H1 (cell line): ENCODE measurements around the gene MARK1. TPM values are rescaled to one million over a fixed set of nuclear protein-coding genes. Genes with fewer than 3 reads are reported as not detected.

Experiments used
- CTCF ChIA-PET: fragments of 300-600 bp; sonication (Branson Sonifier 250); formaldehyde crosslinking; loops from one replicate; lab custom pipeline; 2021; ENCODE audit not compliant: partially characterized antibody; lab: Charles Lee
- POLR2A ChIA-PET: fragments of 300-600 bp; sonication (Branson Sonifier 250); formaldehyde crosslinking; loops from one replicate; lab custom pipeline; 2021; ENCODE audit warnings: inconsistent platforms; ENCODE audit not compliant: partially characterized antibody; lab: Charles Lee
- DNase-seq, 2 experiments: peaks; one replicate each; pipeline versions ENCODE4 v3.0.0 to v3.0.0-alpha.2; 2010 to 2022; ENCODE audit warnings: low spot score in 2 of 2, low read depth in 1 of 2, mixed read lengths in 1 of 2
- FAIRE-seq: peaks from 2 replicates; lab custom pipeline; 2011; peaks lifted over from hg19 to GRCh38; lab: Jason Lieb, UNC
- H2AFZ ChIP-seq: 2 replicates; pipeline ENCODE4 v1.8.1; 2012; ENCODE audit warnings: low read length, inconsistent platforms
- H2AK5ac ChIP-seq: 2 replicates; pipeline ENCODE4 v1.6.1; 2013; ENCODE audit warnings: low read depth, low read length
- H2BK120ac ChIP-seq: replicated peaks from 2 replicates; pipeline ENCODE3; 2013; ENCODE audit warnings: low read depth, low read length, inconsistent platforms
- H2BK12ac ChIP-seq: 2 replicates; pipeline ENCODE4 v1.6.1; 2013; ENCODE audit warnings: low read depth, low read length
- H2BK15ac ChIP-seq: 2 replicates; pipeline ENCODE4 v1.6.1; 2013; ENCODE audit warnings: low read length
- H2BK20ac ChIP-seq: 2 replicates; pipeline ENCODE4 v1.6.1; 2013; ENCODE audit warnings: low read length
- H2BK5ac ChIP-seq: 2 replicates; pipeline ENCODE4 v1.6.1; 2013; ENCODE audit warnings: low read depth, low read length
- H3K14ac ChIP-seq: 2 replicates; pipeline ENCODE4 v1.6.1; 2013; ENCODE audit warnings: inconsistent platforms; ENCODE audit not compliant: insufficient read length
- H3K18ac ChIP-seq: 2 replicates; pipeline ENCODE4 v1.6.1; 2013; ENCODE audit warnings: low read length; ENCODE audit errors: extremely low read depth
- H3K23ac ChIP-seq: 2 replicates; pipeline ENCODE4 v1.6.1; 2013; ENCODE audit warnings: inconsistent platforms; ENCODE audit not compliant: insufficient read length
- H3K23me2 ChIP-seq: 2 replicates; pipeline ENCODE4 v1.6.1; 2013; ENCODE audit warnings: low read depth, low read length
- H3K27ac ChIP-seq: 2 replicates; pipeline ENCODE4 v1.6.1; 2011; ENCODE audit warnings: low read depth, low read length, inconsistent platforms
- H3K27me3 ChIP-seq, 4 experiments: replicated peaks in 1 of 4; 1 replicate in 1 of 4; 2 replicates in 3 of 4; pipeline versions ENCODE4 v1.6.1 to v1.8.1; 2011 to 2013; ENCODE audit warnings: low read length in 3 of 4, mild to moderate bottlenecking in 3 of 4, inconsistent platforms in 2 of 4, mixed read lengths in 2 of 4, moderate library complexity in 1 of 4; ENCODE audit not compliant: control insufficient read depth in 3 of 4, insufficient read depth in 3 of 4; ENCODE audit errors: extremely low read depth in 1 of 4
- H3K36me3 ChIP-seq, 4 experiments: 2 replicates each; pipeline versions ENCODE4 v1.6.1 to v1.8.1; 2011 to 2013; ENCODE audit warnings: mild to moderate bottlenecking in 4 of 4, low read length in 3 of 4, moderate library complexity in 2 of 4, control low read depth in 1 of 4, inconsistent platforms in 1 of 4; ENCODE audit not compliant: insufficient read depth in 4 of 4, control insufficient read depth in 2 of 4
- H3K4ac ChIP-seq: replicated peaks from 2 replicates; pipeline ENCODE3; 2013; ENCODE audit warnings: low read length, low read depth, mixed read lengths, inconsistent platforms; ENCODE audit not compliant: insufficient read length
- H3K4me1 ChIP-seq, 4 experiments: replicated peaks in 1 of 4; 1 replicate in 1 of 4; 2 replicates in 3 of 4; pipeline versions ENCODE4 v1.6.1 to v1.8.1; 2011 to 2013; ENCODE audit warnings: low read length in 3 of 4, inconsistent platforms in 2 of 4, mixed read lengths in 1 of 4; ENCODE audit not compliant: insufficient read depth in 4 of 4, control insufficient read depth in 3 of 4
- H3K4me2 ChIP-seq, 2 experiments: 2 replicates each; pipeline versions ENCODE4 v1.6.1 to v1.8.1; 2011 to 2013; ENCODE audit warnings: low read depth in 2 of 2, low read length in 2 of 2, control low read depth in 1 of 2, inconsistent platforms in 1 of 2, mild to moderate bottlenecking in 1 of 2; ENCODE audit not compliant: insufficient read depth in 1 of 2
- H3K4me3 ChIP-seq, 4 experiments: fragments of 200-600, 300-600 bp in 1 of 4; sonication (generic), shearing (Covaris generic), sonication (Bioruptor Twin) in 1 of 4; 2 replicates each; pipeline versions ENCODE4 v1.5.1 to v1.8.1; 2011 to 2016; ENCODE audit warnings: low read length in 4 of 4, low read depth in 3 of 4, control low read depth in 2 of 4, inconsistent platforms in 2 of 4, mild to moderate bottlenecking in 2 of 4, mixed read lengths in 1 of 4, moderate library complexity in 1 of 4; ENCODE audit not compliant: insufficient read depth in 2 of 4; ENCODE audit errors: extremely low read depth in 1 of 4
- H3K56ac ChIP-seq: replicated peaks from 2 replicates; pipeline ENCODE3; 2013; ENCODE audit warnings: low read depth, mild to moderate bottlenecking, mixed read lengths, low read length, inconsistent platforms; ENCODE audit not compliant: insufficient read length
- H3K79me1 ChIP-seq: 2 replicates; pipeline ENCODE4 v1.6.1; 2013; ENCODE audit warnings: low read depth, low read length, control low read depth
- H3K79me2 ChIP-seq, 2 experiments: 2 replicates each; pipeline versions ENCODE4 v1.6.1 to v1.8.1; 2012 to 2013; ENCODE audit warnings: low read length in 2 of 2, mild to moderate bottlenecking in 2 of 2, inconsistent platforms in 1 of 2; ENCODE audit not compliant: insufficient read depth in 2 of 2, control insufficient read depth in 1 of 2
- H3K9ac ChIP-seq, 4 experiments: replicated peaks in 1 of 4; 1 replicate in 1 of 4; 2 replicates in 3 of 4; pipeline versions ENCODE4 v1.6.1 to v1.8.1; 2011 to 2013; ENCODE audit warnings: low read depth in 3 of 4, low read length in 3 of 4, control low read depth in 2 of 4, mild to moderate bottlenecking in 2 of 4, moderate library complexity in 2 of 4, inconsistent platforms in 1 of 4; ENCODE audit errors: extremely low read depth in 1 of 4
- H3K9me3 ChIP-seq, 2 experiments: 2 replicates each; pipeline versions ENCODE4 v1.6.1 to v1.8.1; 2012 to 2013; ENCODE audit warnings: mild to moderate bottlenecking in 2 of 2, moderate library complexity in 2 of 2, control low read depth in 1 of 2, inconsistent platforms in 1 of 2, low read depth in 1 of 2, low read length in 1 of 2, mixed read lengths in 1 of 2; ENCODE audit not compliant: insufficient read depth in 2 of 2
- H4K20me1 ChIP-seq, 2 experiments: replicated peaks in 1 of 2; 2 replicates each; pipeline versions ENCODE3 to v1.8.1; 2011 to 2013; ENCODE audit warnings: inconsistent platforms in 2 of 2, low read length in 2 of 2, mild to moderate bottlenecking in 1 of 2; ENCODE audit not compliant: insufficient read depth in 2 of 2, control insufficient read depth in 1 of 2
- H4K5ac ChIP-seq: 2 replicates; pipeline ENCODE4 v1.6.1; 2013; ENCODE audit warnings: low read length, low read depth, mixed read lengths, inconsistent platforms; ENCODE audit not compliant: insufficient read length
- H4K8ac ChIP-seq: 2 replicates; pipeline ENCODE4 v1.8.0; 2013; ENCODE audit warnings: mild to moderate bottlenecking, moderate library complexity, low read length, inconsistent platforms; ENCODE audit not compliant: insufficient read depth; ENCODE audit errors: extremely low read depth
- H4K91ac ChIP-seq: replicated peaks from 2 replicates; pipeline ENCODE3; 2013; ENCODE audit warnings: low read length, mixed read lengths, inconsistent platforms; ENCODE audit not compliant: insufficient read length
- CHD1 ChIP-seq: IDR thresholded peaks from 2 replicates; pipeline ENCODE4 v1.6.1; 2012; ENCODE audit warnings: low read depth, low read length, improper control_type of control experiment
- EP300 ChIP-seq, 2 experiments: IDR thresholded peaks; 1 replicate in 1 of 2; 2 replicates in 1 of 2; pipeline ENCODE4 v1.6.1; 2011 to 2012; ENCODE audit warnings: low read depth in 2 of 2, low read length in 2 of 2, mild to moderate bottlenecking in 2 of 2, borderline replicate concordance in 1 of 2, inconsistent platforms in 1 of 2, moderate library complexity in 1 of 2
- HDAC6 ChIP-seq: IDR thresholded peaks from one replicate; pipeline ENCODE4 v1.7.1; 2012; ENCODE audit warnings: low read depth, mild to moderate bottlenecking, inconsistent platforms, low read length, moderate library complexity
- NRF1 ChIP-seq: IDR thresholded peaks from 2 replicates; pipeline ENCODE4 v1.6.1; 2011; ENCODE audit warnings: mild to moderate bottlenecking, low read depth, low read length, improper control_type of control experiment
- PHF8 ChIP-seq: fragments of 200-600 bp; sonication (generic); conservative IDR thresholded peaks from 2 replicates; pipeline ENCODE4 v1.7.1; 2012; ENCODE audit warnings: low read depth, mild to moderate bottlenecking, inconsistent platforms, low read length, moderate library complexity
- POLR2AphosphoS5 ChIP-seq: IDR thresholded peaks from 2 replicates; pipeline ENCODE4 v1.6.1; 2011; ENCODE audit warnings: low read depth, low read length
- TEAD4 ChIP-seq: IDR thresholded peaks from 2 replicates; pipeline ENCODE4 v1.6.1; 2012; ENCODE audit warnings: low read depth, low read length, inconsistent platforms, mixed read lengths
- WGBS, 2 experiments: shearing (Covaris generic) in 1 of 2; methylation state at CpG; one replicate each; pipeline versions ENCODE4 v1.1.6 to v1.1.7; 2013 to 2015; ENCODE audit warnings: low lambda C conversion rate in 2 of 2, mixed read lengths in 2 of 2, inconsistent platforms in 1 of 2, low coverage in 1 of 2, missing lambda C conversion rate in 1 of 2; ENCODE audit not compliant: insufficient replicate concordance in 2 of 2, insufficient coverage in 1 of 2, insufficient read length in 1 of 2; ENCODE audit errors: extremely low coverage in 1 of 2, missing lambda C conversion rate in 1 of 2; 5-methylcytosine and 5-hydroxymethylcytosine counted together
- polyA plus RNA-seq, 7 experiments: library from polyadenylated mRNA; depleted of rRNA in 3 of 7; stranded (reverse) in 5 of 7; unstranded in 2 of 7; fragments of >200 nt in 5 of 7; fragments of 200-250 nt in 2 of 7; gene quantifications; 1 replicate in 5 of 7; 2 replicates in 1 of 7; 4 replicates in 1 of 7; pipeline versions ENCODE4 v1.2.1 to v1.2.3, GENCODE V29; 2011 to 2013; ENCODE audit warnings: missing spikeins in 2 of 7, mixed read lengths in 2 of 7
- total RNA-seq: library from RNA; stranded (reverse); fragmentation: NEBNext Ultra II Directional; extraction: Animal tissue kit (Norgen Biotek cat#: 25700); gene quantifications from 2 replicates; pipeline ENCODE4 v1.2.1, GENCODE V29; 2021

MARK1 gene
- total and polyA plus RNA-seq, 2 of the 8 experiments (the other 6 are each of a cell fraction or from before 2014, with no cell fraction given): 5.5 to 20.5 TPM

GRCh38 chr1:220577926-220578325 lies 50.0 kb downstream of the MARK1 start:
- WGBS, 2 experiments: 38% methylated on average over 1 of the region's 1 CpG; no CpG with 5 or more reads in 1 of the 2 experiments
- Histone ChIP-seq H3K27me3 (no peaks in the 10 kb centered on the region), H2BK12ac (no peak overlapping the region), H3K23me2 (no peaks in the 10 kb centered on the region), H3K36me3 (peaks cover 0 to 4% (median 1%) of the 10 kb centered on the region in 4 experiments; a peak in 2 of 8 replicates), H3K23ac (no peak overlapping the region), H3K4me2 (no peak overlapping the region), H3K4ac (no peak overlapping the region), H2AFZ (no peak overlapping the region), H4K20me1 (peaks cover 0 to 2% of the 10 kb centered on the region in 2 experiments), H2BK15ac (no peak overlapping the region), H2BK120ac (no peak overlapping the region), H2BK20ac (no peak overlapping the region), H3K18ac (no peak overlapping the region), H3K79me2 (peaks cover 0 to 37% of the 10 kb centered on the region in 2 experiments; a peak in 3 of 4 replicates), H3K4me1 (no peaks in the 10 kb centered on the region), H3K27ac (no peak overlapping the region), H2BK5ac (no peak overlapping the region), H3K9ac (no peak overlapping the region), H4K91ac (no peak overlapping the region), H3K14ac (no peak overlapping the region)
- ChIA-PET POLR2A (interaction anchor here (1.2 kb wide), 1 partner anchor 9 kb away, joined by 3 read pairs; no protein-coding TSS in a partner anchor), CTCF (interaction anchor here (0.8 to 1.4 kb wide), 2 partner anchors 13 to 15 kb away, joined by 3 to 6 read pairs; no protein-coding TSS in a partner anchor)
- TF ChIP-seq CHD1 (no peak), NRF1 (no peak), PHF8 (no peak), HDAC6 (no peak), POLR2AphosphoS5 (no peak), TEAD4 (no peak), EP300 (IDR thresholded peaks at IDR 0.05; ENCODE audit: borderline replicate concordance in 1 of 2, low read depth in 2 of 2, low read length in 2 of 2) (no peak)
- TF ChIP-seq, all 59 proteins: peak for 0
- H4K8ac ChIP-seq: no peak overlapping the region
- H3K79me1 ChIP-seq: no peaks in the 10 kb centered on the region; the same call in 1 of the 2 replicates
- DNase-seq (no peak), FAIRE-seq (no peak)
- peaks cover 9 to 10% of the 10 kb centered on the region in 2 experiments for H3K9me3 ChIP-seq
- no peak overlapping the region for H3K56ac ChIP-seq
- no peak overlapping the region for H2AK5ac ChIP-seq
- H3K4me3 ChIP-seq: no peak overlapping the region
- no peak overlapping the region for H4K5ac ChIP-seq
